Measurements from ENCODE around the gene FOSL2.

FOSL2 gene

GRCh38 chr2:28348921-28349320 lies 43.7 kb upstream of the FOSL2 start:
- H3K4me3 ChIP-seq (ENCODE audit: insufficient read depth, low read depth, low read length, poor library complexity, severe bottlenecking): no peak overlapping the region
- H3K27me3 ChIP-seq (replicated peaks; ENCODE audit: control insufficient read depth, insufficient read depth, low read length, poor library complexity, severe bottlenecking): no peaks in the 10 kb centered on the region
- no peaks in the 10 kb centered on the region for H3K9me3 ChIP-seq (ENCODE audit: control insufficient read depth, low read length)
- no peaks in the 10 kb centered on the region for H3K36me3 ChIP-seq (ENCODE audit: control insufficient read depth, insufficient read depth, low read length)
- no peak overlapping the region for H3K27ac ChIP-seq (ENCODE audit: insufficient read depth, low read length, poor library complexity, severe bottlenecking)
- peaks cover 28% of the 10 kb centered on the region for H3K4me1 ChIP-seq (ENCODE audit: control insufficient read depth, insufficient read depth, low read length, poor library complexity, severe bottlenecking)
- DNase-seq: no peak

- DNase-seq: no peak
- peaks cover 28% of the 10 kb centered on the region for H3K4me1 ChIP-seq (ENCODE audit: control insufficient read depth, insufficient read depth, low read length, poor library complexity, severe bottlenecking)
- no peak overlapping the region for H3K4me3 ChIP-seq (ENCODE audit: insufficient read depth, low read depth, low read length, poor library complexity, severe bottlenecking)
- no peaks in the 10 kb centered on the region for H3K9me3 ChIP-seq (ENCODE audit: control insufficient read depth, low read length)
- H3K27me3 ChIP-seq (replicated peaks; ENCODE audit: control insufficient read depth, insufficient read depth, low read length, poor library complexity, severe bottlenecking): no peaks in the 10 kb centered on the region
- no peaks in the 10 kb centered on the region for H3K36me3 ChIP-seq (ENCODE audit: control insufficient read depth, insufficient read depth, low read length)
- H3K27ac ChIP-seq (ENCODE audit: insufficient read depth, low read length, poor library complexity, severe bottlenecking): no peak overlapping the region
These were observed 43.0 kb upstream of the FOSL2 start for GRCh38 chr2:28349546-28350165.

GRCh38 chr2:28350196-28350595 lies 42.5 kb upstream of the FOSL2 start:
- no peaks in the 10 kb centered on the region for H3K9me3 ChIP-seq (ENCODE audit: control insufficient read depth, low read length)
- no peak for DNase-seq
- no peak overlapping the region for H3K4me3 ChIP-seq (ENCODE audit: insufficient read depth, low read depth, low read length, poor library complexity, severe bottlenecking)
- H3K4me1 ChIP-seq (ENCODE audit: control insufficient read depth, insufficient read depth, low read length, poor library complexity, severe bottlenecking): peaks cover 28% of the 10 kb centered on the region
- no peak overlapping the region for H3K27ac ChIP-seq (ENCODE audit: insufficient read depth, low read length, poor library complexity, severe bottlenecking)
- H3K27me3 ChIP-seq (replicated peaks; ENCODE audit: control insufficient read depth, insufficient read depth, low read length, poor library complexity, severe bottlenecking): no peaks in the 10 kb centered on the region
- no peaks in the 10 kb centered on the region for H3K36me3 ChIP-seq (ENCODE audit: control insufficient read depth, insufficient read depth, low read length)

- peaks cover 31% of the 10 kb centered on the region for H3K4me1 ChIP-seq (ENCODE audit: control insufficient read depth, insufficient read depth, low read length, poor library complexity, severe bottlenecking)
- no peaks in the 10 kb centered on the region for H3K9me3 ChIP-seq (ENCODE audit: control insufficient read depth, low read length)
- DNase-seq: no peak
- H3K27me3 ChIP-seq (replicated peaks; ENCODE audit: control insufficient read depth, insufficient read depth, low read length, poor library complexity, severe bottlenecking): no peaks in the 10 kb centered on the region
- H3K36me3 ChIP-seq (ENCODE audit: control insufficient read depth, insufficient read depth, low read length): no peaks in the 10 kb centered on the region
- no peak overlapping the region for H3K4me3 ChIP-seq (ENCODE audit: insufficient read depth, low read depth, low read length, poor library complexity, severe bottlenecking)
- H3K27ac ChIP-seq (ENCODE audit: insufficient read depth, low read length, poor library complexity, severe bottlenecking): no peak overlapping the region
These were observed 41.8 kb upstream of the FOSL2 start for GRCh38 chr2:28350791-28351285.

- Histone ChIP-seq H3K4me3 (ENCODE audit: insufficient read depth, low read depth, low read length, poor library complexity, severe bottlenecking) (no peak overlapping the region), H3K9me3 (ENCODE audit: control insufficient read depth, low read length) (no peaks in the 10 kb centered on the region), H3K36me3 (ENCODE audit: control insufficient read depth, insufficient read depth, low read length) (no peaks in the 10 kb centered on the region), H3K4me1 (ENCODE audit: control insufficient read depth, insufficient read depth, low read length, poor library complexity, severe bottlenecking) (peaks cover 37% of the 10 kb centered on the region), H3K27ac (ENCODE audit: insufficient read depth, low read length, poor library complexity, severe bottlenecking) (no peak overlapping the region), H3K27me3 (replicated peaks; ENCODE audit: control insufficient read depth, insufficient read depth, low read length, poor library complexity, severe bottlenecking) (no peaks in the 10 kb centered on the region)
- DNase-seq: no peak
These were observed 41.0 kb upstream of the FOSL2 start for GRCh38 chr2:28351621-28352020.

- H3K9me3 ChIP-seq (ENCODE audit: control insufficient read depth, low read length): no peaks in the 10 kb centered on the region
- DNase-seq: no peak
- H3K4me1 ChIP-seq (ENCODE audit: control insufficient read depth, insufficient read depth, low read length, poor library complexity, severe bottlenecking): peaks cover 33% of the 10 kb centered on the region
- H3K27me3 ChIP-seq (replicated peaks; ENCODE audit: control insufficient read depth, insufficient read depth, low read length, poor library complexity, severe bottlenecking): no peaks in the 10 kb centered on the region
- H3K36me3 ChIP-seq (ENCODE audit: control insufficient read depth, insufficient read depth, low read length): no peaks in the 10 kb centered on the region
- H3K27ac ChIP-seq (ENCODE audit: insufficient read depth, low read length, poor library complexity, severe bottlenecking): no peak overlapping the region
- H3K4me3 ChIP-seq (ENCODE audit: insufficient read depth, low read depth, low read length, poor library complexity, severe bottlenecking): no peak overlapping the region
These were observed 40.6 kb upstream of the FOSL2 start for GRCh38 chr2:28352104-28352503.

DNA sequence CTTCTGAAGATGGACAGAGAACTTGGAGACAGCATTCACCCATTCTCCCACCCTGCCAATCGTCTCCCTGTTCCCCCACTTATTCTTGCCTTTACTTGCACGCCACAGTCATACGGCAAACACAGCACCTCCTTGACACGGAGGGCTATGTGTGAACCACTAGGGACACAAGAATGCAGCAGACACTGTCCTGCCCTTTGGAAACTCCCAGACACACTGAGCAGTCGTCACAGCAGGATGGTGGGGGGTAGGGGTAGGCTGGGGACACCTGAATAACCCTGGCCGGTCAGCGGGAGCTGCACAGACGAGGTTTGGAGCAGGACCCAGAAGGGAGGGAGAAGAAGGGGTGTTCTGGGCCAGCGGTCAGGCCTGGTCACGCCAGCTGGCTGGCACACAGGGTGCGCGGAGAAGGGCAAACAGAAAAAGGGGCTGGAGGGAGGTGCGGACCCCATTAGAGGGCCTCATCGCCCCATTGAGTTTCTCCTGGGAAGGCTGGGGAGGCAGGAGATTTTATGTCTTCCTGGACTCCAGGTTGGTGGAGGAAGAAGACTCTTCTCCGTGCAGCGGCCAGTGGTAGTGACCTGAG lies 40.0 kb upstream of the FOSL2 start:
- H3K27me3 ChIP-seq (replicated peaks; ENCODE audit: control insufficient read depth, insufficient read depth, low read length, poor library complexity, severe bottlenecking): no peaks in the 10 kb centered on the region
- no peaks in the 10 kb centered on the region for H3K36me3 ChIP-seq (ENCODE audit: control insufficient read depth, insufficient read depth, low read length)
- DNase-seq: no peak
- H3K4me3 ChIP-seq (ENCODE audit: insufficient read depth, low read depth, low read length, poor library complexity, severe bottlenecking): no peak overlapping the region
- H3K27ac ChIP-seq (ENCODE audit: insufficient read depth, low read length, poor library complexity, severe bottlenecking): no peak overlapping the region
- peaks cover 27% of the 10 kb centered on the region for H3K4me1 ChIP-seq (ENCODE audit: control insufficient read depth, insufficient read depth, low read length, poor library complexity, severe bottlenecking)
- H3K9me3 ChIP-seq (ENCODE audit: control insufficient read depth, low read length): no peaks in the 10 kb centered on the region

GRCh38 chr2:28354920-28355520 lies 37.6 kb upstream of the FOSL2 start:
- no peak overlapping the region for H3K27ac ChIP-seq (ENCODE audit: insufficient read depth, low read length, poor library complexity, severe bottlenecking)

GRCh38 chr2:28355521-28356094 lies 37.0 kb upstream of the FOSL2 start:
- H3K36me3 ChIP-seq (ENCODE audit: control insufficient read depth, insufficient read depth, low read length): no peaks in the 10 kb centered on the region
- H3K9me3 ChIP-seq (ENCODE audit: control insufficient read depth, low read length): no peaks in the 10 kb centered on the region
- no peaks in the 10 kb centered on the region for H3K27me3 ChIP-seq (replicated peaks; ENCODE audit: control insufficient read depth, insufficient read depth, low read length, poor library complexity, severe bottlenecking)
- no peak overlapping the region for H3K4me3 ChIP-seq (ENCODE audit: insufficient read depth, low read depth, low read length, poor library complexity, severe bottlenecking)
- no peak for DNase-seq
- H3K27ac ChIP-seq (ENCODE audit: insufficient read depth, low read length, poor library complexity, severe bottlenecking): no peak overlapping the region
- H3K4me1 ChIP-seq (ENCODE audit: control insufficient read depth, insufficient read depth, low read length, poor library complexity, severe bottlenecking): peaks cover 35% of the 10 kb centered on the region

More at GRCh38 chr2:28354920-28355520, 37.6 kb upstream of the FOSL2 start:
- Histone ChIP-seq H3K27me3 (replicated peaks; ENCODE audit: control insufficient read depth, insufficient read depth, low read length, poor library complexity, severe bottlenecking) (no peaks in the 10 kb centered on the region), H3K4me1 (ENCODE audit: control insufficient read depth, insufficient read depth, low read length, poor library complexity, severe bottlenecking) (peaks cover 29% of the 10 kb centered on the region), H3K36me3 (ENCODE audit: control insufficient read depth, insufficient read depth, low read length) (no peaks in the 10 kb centered on the region), H3K4me3 (ENCODE audit: insufficient read depth, low read depth, low read length, poor library complexity, severe bottlenecking) (no peak overlapping the region), H3K9me3 (ENCODE audit: control insufficient read depth, low read length) (no peaks in the 10 kb centered on the region)
- no peak for DNase-seq

Data from effector memory CD4-positive, alpha-beta T cell (primary cell).